ENCODE data around the gene ASIP.

- TF ChIP-seq CTCF (IDR thresholded peaks at IDR 0.05; ENCODE audit: low read length), result no peak
- TF ChIP-seq EZH2 (optimal IDR thresholded peaks at IDR 0.05; ENCODE audit: low read depth, low read length), result no peak
Observed at GRCh38 chr20:34310481-34311117, 69.4 kb downstream of the ASIP start.
